HG03025 (cell line): ENCODE results near the gene DST.

Experiments
- ATAC-seq: cut with Tn5 transposase; IDR thresholded peaks from one replicate; pipeline ENCODE4 v1.9.1; 2021; ENCODE audit warnings: mild to moderate bottlenecking, moderate library complexity; ENCODE audit not compliant: unreplicated experiment, low FRiP score

Gene DST

DNA sequence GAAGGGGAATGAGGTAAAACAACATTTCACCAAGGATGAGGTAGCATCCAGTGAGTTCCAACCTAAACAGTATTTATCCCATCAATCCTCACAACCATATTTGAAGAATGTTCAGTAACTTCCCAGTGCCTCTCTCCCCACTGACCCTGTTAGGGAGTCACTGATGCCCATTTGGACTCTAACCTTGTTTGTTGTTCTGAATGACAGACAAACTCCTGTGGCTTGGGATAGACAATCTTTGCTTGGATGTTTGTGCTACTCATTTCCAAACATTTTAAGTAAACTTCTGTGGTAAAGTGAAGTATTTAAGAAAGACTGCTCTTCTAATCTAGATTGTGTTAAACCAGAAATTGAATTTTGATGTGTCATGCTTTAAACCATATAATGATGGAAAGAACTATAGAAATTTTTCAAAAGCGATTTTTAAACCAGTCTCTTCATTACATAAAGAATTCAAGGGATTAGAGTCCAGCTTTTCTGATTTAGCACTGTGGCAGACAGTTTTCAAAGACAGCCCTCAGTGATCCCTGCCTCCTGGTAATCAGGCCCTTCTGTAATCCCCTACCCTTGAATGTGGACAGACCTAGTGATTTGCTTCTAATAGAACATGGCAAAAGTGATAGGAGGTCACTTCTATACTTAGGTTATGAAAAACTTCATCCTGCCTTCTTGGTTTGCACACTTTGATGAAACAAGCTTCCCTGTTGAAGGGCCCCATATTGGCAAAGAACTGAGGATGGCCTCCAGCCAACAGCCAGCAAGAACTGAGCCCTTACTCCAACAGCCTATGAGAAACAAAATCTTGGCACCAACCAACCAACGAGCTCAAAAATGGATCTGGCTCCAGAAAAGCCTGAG, 191.6 kb downstream of the DST start:
- ATAC-seq: no peak

GRCh38 chr6:56450376-56450775, 192.3 kb downstream of the DST start:
- ATAC-seq: no peak

DNA sequence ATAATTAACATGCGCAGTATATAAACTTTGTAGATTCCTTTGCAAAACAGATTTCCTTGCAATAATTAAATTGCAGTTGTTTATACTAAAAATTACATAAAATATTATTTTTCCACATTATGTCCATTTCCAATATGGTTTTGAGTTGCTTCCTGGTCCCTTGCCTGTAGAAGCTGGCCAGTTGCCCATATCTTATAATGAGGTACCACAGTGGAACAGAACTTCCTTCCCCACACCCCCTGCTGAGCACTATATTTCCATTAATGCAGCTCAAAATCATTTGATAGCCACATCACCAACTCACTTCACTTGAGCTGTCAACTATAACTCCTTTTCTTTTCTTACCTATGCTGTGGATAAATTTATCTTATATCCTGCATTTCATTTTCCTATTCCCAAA, 194.6 kb downstream of the DST start:
- ATAC-seq: no peak

DNA sequence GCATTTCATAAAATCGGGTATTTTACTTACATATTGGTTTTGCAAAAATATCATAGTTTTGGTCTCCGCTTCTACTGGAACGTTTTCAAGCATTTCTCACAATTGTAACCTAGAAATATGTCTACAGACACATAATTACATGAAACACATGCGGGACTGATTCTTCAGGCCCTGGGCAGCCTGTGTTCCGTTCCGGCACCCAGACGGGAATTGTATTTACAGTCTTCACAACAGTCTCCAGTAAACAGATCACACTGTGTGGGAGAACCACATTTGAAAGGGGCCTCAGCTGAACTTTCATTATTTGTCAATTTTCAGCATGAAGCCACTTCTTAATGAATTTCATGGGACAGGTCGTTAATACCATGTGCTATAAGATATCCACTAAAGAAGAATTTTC, 196.9 kb downstream of the DST start:
- no peak for ATAC-seq

DNA sequence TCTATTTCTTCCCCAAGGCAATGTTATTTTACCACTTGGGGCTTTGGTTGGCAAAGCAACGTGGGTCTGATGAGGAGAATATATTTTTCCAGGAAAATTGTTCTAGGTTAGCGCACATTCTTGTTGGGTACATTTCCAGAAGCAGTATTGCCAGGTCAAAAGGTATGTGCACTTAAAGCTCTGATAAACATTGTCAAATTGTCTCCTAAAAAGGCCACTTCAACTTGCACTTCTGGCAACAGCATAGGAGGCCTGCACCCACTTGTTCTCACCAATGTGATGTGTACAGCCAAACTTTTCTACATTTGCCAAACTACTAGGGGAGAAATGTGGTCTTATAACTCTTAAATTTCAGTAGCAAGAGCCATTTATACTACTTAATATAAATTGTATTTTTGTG, 197.8 kb downstream of the DST start:
- ATAC-seq: no peak

GRCh38 chr6:56440551-56440981, 202.1 kb downstream of the DST start:
- ATAC-seq: no peak

GRCh38 chr6:56437171-56437900, 205.4 kb downstream of the DST start:
- ATAC-seq: no peak

DNA sequence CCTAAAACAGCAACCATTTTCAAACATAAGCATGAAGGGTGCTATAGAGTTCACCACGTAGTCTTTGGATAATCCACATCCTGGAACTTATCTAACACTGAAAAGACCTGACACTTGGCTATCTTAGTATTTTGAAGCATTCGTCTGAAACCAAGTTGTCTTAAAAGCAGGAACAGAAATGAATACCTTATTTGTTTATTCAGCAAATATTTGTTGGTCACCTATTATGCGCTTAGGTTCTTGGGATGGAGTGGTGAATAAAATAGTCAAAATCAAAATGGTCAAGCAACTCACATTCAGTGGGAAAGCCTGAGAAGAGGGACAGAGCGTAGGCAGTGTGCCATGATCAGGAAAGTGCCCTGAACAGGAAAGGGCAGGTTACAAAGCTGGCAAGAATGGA, 206.9 kb downstream of the DST start:
- ATAC-seq: no peak

DNA sequence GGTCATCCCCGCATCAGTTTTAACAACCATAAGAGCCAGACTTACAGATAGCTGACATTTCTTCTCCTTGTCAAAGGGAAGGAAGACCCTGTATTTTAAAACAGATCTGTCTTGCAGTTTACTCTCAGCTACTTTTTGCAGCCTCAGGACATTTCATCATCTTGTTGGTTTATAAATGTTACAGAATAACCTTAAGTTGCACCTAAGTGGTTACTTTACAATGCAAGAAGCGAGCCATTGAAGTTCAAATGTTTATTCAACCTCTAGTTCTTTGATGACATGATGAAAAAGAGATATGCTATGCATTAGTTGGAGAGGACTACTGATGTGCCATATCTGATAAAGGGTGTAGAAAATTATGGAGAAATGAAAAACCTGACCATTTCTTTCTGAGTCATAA, 207.4 kb downstream of the DST start:
- ATAC-seq: no peak

GRCh38 chr6:56434606-56435005, 208.1 kb downstream of the DST start:
- ATAC-seq: no peak

GRCh38 chr6:56433119-56433518, 209.6 kb downstream of the DST start:
- no peak for ATAC-seq

- no peak for ATAC-seq
Observed at GRCh38 chr6:56432194-56432593, 210.5 kb downstream of the DST start.

DNA sequence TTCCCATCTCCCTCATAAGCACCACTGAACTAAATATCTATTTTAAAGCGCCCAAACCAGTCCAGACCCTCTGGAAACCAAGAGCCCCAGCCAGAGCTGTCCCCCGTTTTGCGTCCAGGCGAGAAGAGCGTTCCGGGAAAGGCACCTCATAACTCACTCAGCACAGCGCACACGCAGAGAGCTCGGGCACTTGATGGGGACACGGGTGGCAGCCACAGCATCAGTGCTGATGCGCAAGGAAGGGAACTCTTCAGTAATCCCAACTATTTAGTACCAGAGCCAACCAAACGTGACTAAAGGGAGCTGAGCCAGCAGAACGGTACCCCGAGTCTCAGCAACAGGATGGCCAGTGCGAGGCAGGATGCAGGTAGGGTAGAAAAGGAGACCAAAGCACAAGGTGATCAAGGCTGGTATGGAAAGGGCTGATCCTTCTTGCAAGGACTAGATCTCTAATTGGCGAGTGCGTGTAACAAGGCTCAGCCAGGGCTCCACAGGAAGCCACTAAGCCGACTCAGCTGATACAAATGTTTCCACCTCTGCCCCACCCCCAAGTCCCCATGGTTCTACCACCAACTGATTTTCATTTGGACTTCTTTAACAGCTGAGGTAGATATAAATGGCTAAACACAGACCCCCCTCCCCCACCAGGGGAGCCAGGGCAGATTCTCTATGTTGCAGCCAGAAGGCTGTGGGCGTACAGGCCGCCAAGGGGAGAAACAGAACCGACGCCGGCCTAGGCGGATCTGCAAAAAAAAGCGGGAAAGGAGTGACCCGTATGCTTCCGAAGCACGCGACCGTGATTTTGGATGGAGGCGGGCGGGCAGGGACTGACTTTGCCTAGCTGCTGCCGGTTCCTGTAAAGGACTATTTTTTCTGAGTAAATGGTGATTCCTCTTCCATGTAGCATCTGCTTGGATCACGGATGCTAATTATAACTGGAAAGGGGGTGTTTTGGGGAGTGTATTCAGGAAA, 211.8 kb downstream of the DST start:
- no peak for ATAC-seq

DNA sequence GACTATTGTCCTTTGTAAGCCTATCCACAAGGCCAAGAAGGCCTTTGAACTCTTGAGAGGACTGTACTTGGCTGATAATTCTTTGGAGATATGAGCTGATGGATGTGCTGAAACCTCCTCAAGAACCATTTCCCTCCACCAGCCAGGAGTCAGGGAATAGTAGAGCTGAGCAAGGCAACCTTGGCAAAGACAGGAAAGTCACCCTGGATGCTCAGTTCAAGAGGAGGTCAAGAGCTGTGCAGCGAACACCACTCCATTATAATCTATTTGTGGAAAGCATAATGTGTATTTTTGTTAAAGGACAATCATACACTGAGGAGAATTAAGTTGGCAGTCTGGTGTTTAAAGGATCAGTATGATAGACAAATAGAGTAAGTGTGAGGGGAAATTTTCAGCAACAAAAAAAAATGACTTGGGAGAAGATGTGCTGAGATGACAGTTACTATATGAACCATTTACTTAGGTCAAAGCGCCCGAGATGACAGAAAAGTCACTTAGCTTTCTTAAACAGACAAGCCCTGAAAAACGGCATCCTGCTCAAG, 218.1 kb downstream of the DST start:
- ATAC-seq: no peak

DNA sequence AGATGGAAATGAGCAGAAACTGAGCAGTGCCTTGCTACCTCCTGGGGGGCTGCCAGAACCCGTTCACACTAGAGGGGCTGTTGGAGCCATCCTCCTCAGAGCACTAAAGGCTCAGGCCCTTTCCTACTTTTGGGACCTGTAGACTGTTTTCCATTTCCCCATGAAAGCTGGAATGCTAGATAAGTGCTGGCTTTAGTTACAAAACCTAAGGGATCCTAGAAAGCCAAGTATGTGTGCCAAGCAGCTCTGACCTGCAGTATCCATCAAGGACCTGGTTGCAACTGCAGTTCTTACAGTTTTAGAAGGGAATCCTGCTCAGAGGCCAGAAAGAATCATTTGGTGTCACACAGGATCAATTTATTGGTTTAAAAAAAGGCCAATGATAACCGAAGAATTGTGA, 218.6 kb downstream of the DST start:
- no peak for ATAC-seq

DNA sequence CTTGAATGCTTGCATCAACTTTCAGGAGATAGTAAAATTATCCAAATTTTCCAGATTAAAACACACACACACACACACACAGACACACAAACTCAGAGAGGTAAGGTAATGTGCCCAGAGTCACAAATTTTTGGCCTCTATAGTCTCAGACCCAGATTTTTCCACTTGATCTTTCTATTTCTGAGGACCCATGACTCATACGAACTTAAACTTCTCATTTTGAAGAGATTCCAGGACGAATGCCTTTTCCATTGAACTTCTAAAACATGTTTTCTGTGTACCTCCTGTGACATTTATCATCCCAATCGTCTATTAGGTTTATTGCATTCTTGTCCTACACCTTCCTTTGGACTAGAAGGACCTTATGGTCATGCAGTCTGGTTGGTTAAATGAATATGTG, 222.4 kb downstream of the DST start:
- ATAC-seq: no peak

- ATAC-seq: no peak
Observed at GRCh38 chr6:56419191-56419590, 223.5 kb downstream of the DST start.

DNA sequence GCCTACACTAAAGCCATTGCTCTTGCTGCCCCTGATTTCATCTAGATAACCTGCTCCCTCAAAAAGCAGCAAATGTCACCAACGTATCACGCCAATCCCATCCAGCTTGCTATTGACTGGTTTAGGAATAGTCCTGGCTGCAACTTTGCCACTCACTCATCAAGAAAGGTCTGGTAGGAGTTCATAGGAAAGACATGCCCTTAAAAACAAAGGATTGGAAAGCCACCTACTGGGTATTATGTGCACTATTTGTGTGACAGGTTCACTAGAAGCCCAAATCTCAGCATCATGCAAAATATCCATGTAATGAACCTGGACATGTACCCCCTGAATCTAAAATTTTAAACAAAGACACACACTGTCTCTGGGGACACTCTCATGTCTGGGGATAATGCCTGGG, 224.9 kb downstream of the DST start:
- no peak for ATAC-seq

GRCh38 chr6:56416247-56416646, 226.4 kb downstream of the DST start:
- no peak for ATAC-seq

DNA sequence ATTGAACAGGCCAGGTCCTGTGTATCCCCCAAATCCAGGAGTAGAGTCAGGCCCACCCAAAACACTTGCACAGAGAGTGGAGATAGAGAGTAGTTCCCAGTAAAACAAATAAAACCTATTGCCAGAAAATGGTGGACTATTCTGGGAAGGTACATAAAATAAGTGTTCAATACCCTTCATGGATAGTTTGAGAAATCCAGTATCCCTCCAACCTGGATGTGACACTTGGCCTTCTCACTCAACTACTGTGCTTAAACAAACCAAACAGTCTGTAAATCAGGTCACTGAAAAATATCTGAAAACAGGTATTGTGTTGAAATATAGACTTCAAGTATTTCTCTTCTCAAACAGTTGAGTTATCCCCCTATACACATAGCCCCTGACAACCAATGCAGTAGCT, 233.7 kb downstream of the DST start:
- no peak for ATAC-seq
